Upper lobe of left lung (tissue), 4 donors: ENCODE results near the gene C6orf132.

Experiments used
- CTCF ChIP-seq, 6 experiments: fragments of 450-650 bp in 4 of 6; fragments of 200-600 bp in 2 of 6; sonication (generic) in 2 of 6; IDR thresholded peaks; one replicate each; pipeline ENCODE4 v1.5.1; 2016 to 2019; ENCODE audit warnings: antibody characterized with exemption in 6 of 6
- POLR2A ChIP-seq, 4 donors: fragments of 450-650 bp; IDR thresholded peaks; one replicate each; pipeline ENCODE4 v1.5.1; 2016 to 2017; ENCODE audit warnings: antibody characterized with exemption in 4 of 4, mild to moderate bottlenecking in 2 of 4
- POLR2AphosphoS5 ChIP-seq, 2 donors: sonication (generic); formaldehyde crosslinking; IDR thresholded peaks; one replicate each; pipeline ENCODE4 v1.5.1; 2017; ENCODE audit warnings: antibody characterized with exemption in 2 of 2

- TF ChIP-seq POLR2A (IDR thresholded peaks at IDR 0.05) = no peak
- TF ChIP-seq CTCF (IDR thresholded peaks at IDR 0.05) = no peak
- TF ChIP-seq POLR2AphosphoS5 (IDR thresholded peaks at IDR 0.05) = no peak
Measured at GRCh38 chr6:42168650-42169049, 26.2 kb upstream of the C6orf132 start.
